ENCODE results near the gene TBX4.
"Not testable (repeated sequence)": the region's sequence is repeated elsewhere in the genome, so short reads cannot be mapped to it uniquely, and the experiment has no call there.

The TBX4 gene

GRCh38 chr17:61486135-61487120, 34.2 kb downstream of the TBX4 start:
- peak; percentile 81 for DNase-seq

DNA sequence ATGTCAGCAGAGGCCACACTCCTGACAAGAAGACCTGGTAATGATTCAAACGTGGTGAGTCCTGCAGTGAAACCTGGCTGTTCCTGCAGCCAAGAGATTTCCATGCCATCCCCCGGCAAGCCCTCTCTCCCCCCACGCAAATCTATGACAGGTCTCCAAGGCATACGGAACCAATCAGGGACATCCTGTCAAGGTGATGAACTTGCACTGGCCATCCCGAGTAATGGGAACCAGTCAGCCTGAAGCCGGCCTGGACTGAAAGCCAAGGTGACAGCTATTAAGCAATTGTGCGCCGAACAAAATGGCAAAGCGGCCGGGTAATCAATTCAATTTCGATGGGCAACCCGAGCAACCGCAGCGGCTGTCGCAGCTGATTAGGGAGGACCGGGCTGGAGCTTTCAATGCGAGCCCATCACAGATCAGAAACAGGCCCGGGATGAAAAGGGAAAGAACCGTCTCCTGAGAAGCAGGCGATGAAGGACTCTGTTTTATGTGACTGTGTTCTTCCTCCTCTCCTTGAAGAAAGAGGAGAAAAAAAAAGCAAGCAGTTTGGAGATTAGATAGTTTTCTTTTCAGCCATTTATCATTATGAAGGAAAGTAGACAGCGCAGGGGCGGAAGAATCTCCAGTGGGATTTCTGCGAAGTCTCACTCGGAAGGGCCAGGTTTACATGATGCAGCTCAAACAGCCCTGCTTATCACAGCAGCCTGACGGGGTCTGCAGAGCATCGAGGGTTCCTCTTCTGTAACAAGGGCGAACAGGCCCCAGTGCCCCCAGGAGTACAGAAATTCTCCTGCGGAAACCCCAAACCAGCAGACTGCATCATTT, 35.2 kb downstream of the TBX4 start:
- DNase-seq, result peak; percentile 92

- DNase-seq, result no peak
Measured at GRCh38 chr17:61487989-61488595, 35.9 kb downstream of the TBX4 start.

GRCh38 chr17:61488878-61489718, 36.9 kb downstream of the TBX4 start:
- DNase-seq, result no peak

DNA sequence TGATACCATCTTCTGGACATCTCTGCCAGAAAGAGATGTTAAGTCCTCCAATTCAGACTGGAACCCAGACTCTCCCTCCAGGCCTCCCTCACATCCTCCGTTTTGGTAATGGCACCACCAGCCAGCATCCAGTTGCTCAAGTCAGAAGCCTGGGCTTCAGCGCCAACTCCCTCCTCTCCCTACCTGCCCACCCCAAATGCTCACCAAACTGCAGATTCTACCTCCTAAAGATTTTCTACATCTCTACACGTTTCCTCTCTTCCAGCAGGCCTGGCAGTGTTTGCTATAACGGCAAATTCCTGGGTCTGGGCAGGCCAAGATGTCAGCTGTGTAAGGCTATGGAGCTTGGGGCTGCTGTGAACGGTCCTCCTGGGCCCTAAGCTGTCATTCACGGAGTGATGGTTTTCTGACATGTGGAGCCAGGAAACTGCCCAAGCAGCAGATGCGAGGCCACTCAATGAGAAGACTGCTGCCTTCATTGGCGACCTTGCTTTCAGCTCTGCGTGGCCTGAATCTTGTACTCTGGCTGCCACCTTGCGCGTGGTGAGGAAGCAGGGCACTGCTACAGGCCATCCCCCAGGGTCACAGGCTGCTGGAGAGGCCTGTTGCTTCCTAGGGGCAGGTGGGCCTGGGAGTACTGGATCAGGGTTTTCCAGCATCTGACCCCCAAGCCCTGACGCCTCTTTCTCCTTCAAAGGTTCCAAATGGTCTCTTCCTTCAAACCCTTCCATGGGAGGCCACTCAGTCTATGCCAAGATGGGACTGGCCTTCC, 37.7 kb downstream of the TBX4 start:
- DNase-seq, result peak; percentile 84

GRCh38 chr17:61490540-61490975, 38.3 kb downstream of the TBX4 start:
- DNase-seq, result peak; percentile 17

DNA sequence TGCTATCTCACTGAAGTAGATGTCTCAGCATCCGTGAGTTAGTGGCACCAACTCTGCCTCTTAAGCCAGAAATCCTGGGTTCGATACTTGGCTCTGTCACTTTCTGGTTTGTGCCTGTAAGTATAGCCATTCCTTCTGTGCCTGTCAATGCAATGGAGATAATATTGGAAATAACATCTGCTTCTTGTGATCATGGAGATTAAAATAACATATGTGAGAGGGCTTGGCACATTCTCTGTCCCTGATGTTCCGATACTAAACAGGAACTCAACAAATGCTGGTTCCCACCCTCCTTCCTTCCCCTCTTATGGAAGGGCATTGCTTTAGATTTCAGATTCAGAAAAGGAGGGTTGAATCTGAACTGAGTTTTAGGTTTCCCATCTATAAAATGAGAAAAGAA, 39.8 kb downstream of the TBX4 start:
- no peak for DNase-seq

GRCh38 chr17:61492759-61493526, 40.7 kb downstream of the TBX4 start:
- no peak for DNase-seq

DNA sequence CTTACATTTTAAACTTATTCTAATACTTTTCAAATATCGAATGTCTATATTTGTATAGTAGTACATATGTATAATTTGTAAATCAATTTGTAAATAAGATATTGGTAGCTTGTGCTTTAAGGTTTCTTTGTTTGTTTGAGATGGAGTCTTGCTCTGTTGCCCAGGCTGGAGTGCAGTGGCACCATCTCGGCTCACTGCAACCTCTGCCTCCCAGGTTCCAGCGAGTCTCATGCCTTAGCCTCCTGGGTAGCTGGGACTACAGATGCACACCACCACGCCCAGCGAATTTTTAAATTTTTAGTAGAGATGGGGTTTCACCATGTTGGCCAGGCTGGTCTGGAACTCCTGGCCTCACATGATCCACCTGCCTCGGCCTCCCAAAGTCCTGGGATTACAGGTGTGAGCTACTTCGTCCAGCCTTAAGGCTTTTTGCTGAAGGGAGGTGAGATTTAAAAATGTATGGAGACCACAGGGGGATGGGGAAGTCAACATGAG, 41.7 kb downstream of the TBX4 start:
- not testable (repeated sequence) for DNase-seq

DNA sequence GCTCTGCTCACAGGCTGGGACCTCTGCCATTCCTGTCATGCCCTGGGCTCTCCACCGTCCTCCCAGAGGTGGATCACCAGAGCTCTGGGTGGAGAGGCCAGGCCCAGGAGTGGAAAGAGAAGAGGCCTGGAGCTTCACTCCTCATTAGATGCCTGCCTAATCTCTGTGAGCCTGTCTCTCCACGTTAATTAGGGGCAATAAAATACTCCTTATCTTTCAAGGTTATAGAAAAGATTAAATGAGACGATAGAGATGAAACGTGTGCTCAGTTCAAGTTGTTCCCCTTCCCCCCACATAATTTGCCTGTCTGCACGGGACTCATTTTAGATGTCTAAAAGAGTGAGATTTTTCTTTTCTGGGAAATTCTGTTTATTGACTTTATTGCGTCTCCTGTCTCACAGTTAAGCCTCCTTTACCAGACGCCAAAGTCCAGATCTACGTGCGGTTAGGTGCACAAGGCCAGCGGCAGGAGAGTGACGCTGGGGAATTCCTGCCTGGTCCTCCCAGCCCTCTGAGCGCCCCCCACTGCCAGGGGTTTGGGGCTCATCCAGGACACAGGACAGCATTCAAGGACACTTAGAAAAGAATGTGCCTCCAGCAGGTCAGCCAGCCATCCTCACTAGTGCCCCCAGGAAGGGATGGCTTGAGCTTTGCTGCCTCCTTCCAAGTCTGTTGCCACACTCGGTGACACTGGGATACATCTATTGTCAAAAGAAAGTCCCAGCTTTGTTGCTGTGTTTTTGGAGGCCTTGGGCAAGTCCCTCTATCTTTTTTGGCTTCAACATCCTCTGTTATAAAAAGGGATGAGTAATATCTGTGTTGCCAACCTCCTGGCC, 42.3 kb downstream of the TBX4 start:
- no peak for DNase-seq

GRCh38 chr17:61495161-61495857, 43.1 kb downstream of the TBX4 start:
- DNase-seq, result peak; percentile 41

DNA sequence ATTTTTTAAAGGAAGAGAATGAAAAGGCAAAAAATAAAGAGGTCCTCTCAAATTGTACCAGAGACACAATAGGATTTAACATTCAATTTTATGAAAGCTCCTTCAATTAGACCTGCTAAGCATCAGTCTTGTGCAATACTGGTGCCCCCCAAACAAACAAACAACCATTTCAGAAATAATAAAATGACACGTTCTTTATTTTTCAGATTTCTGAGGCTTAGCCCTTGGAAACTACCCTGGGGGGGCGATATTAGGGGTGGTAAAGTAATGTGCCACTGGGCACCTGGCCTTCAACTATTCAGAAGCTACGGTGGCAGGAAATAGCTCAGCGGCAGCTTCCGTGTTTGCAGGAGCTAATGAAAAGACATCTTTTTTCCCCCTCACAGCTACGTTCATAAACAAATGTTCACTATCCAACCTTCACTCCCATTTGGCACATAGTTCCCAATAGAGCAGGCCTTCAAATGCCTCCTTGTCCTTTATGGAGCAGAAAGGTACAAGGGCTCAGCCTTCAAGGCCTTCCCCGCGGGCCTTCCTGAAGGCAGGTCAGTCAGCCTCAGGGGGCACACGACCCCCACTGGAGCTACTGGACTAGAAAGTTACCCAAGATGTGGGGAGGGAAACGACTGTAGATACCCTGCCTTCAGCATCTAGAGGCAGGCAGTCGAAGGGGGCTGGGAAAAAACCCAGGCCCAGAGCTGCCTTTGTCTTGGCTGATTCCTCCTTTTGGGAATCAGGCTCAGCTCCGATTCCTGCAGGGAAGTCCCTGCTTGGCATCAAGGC, 44.1 kb downstream of the TBX4 start:
- peak; percentile 21 for DNase-seq

- DNase-seq, result peak; percentile 11
Measured at GRCh38 chr17:61496957-61497653, 44.9 kb downstream of the TBX4 start.

GRCh38 chr17:61498042-61498994, 46.1 kb downstream of the TBX4 start:
- DNase-seq, result no peak

DNA sequence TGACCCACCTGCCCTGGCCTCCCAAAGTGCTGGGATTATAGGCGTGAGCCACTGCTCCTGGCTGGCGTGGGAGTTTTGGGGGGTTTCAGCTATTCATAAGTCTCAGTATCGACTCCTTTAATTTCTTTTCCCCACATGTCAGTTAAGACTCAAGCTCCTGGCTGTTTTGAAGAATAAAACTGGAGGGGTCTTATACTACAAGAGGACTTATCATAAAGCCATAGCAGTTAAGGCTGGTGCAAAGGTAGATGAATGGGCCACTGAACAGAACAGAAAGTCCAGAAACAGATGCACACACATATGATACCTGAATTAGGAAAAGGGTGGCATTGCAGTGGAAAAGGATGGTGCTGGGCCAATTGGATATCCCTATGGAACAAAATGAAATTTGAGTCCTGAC, 47.4 kb downstream of the TBX4 start:
- DNase-seq, result no peak

DNA sequence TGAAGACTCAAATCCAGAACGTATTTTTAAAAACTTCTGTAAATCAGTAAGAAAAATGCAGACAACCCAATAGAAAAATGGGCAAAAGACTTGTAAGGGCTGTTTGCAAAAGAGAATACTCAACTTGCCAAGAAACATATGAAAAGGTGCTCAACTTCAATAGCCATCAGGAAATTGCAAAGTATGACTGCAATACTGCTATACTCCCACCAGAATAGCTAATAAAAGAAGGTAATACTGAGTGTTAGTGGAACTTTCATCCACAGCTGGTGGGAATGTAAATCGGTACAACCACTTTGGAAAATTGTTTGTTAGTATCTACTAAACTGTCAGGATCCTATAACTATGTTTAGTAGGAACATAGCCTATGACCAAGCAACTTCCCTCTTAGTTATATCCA, 48.1 kb downstream of the TBX4 start:
- no peak for DNase-seq

All from eye (tissue), 1 donor.